GM12865 (cell line): Measurements from ENCODE around the gene GLIS1.

Source experiments
- DNase-seq: peaks from one replicate; pipeline ENCODE4 v3.0.0; 2010; ENCODE audit warnings: low read depth
- H3K4me3 ChIP-seq: 2 replicates; pipeline ENCODE4 v1.5.1; 2011; ENCODE audit warnings: mild to moderate bottlenecking, low read depth, low read length, control low read depth
- TF ChIP-seq, protein P1 (sequence below): IDR thresholded peaks from 2 replicates; pipeline ENCODE4 v1.5.1; 2011; ENCODE audit warnings: low read length, control low read depth, low read depth, inconsistent platforms; ENCODE audit not compliant: insufficient read depth; ENCODE audit errors: missing control alignments

Gene GLIS1

GRCh38 chr1:53567450-53567849, 171.5 kb downstream of the GLIS1 start:
- H3K4me3 ChIP-seq, result no peak overlapping the region
- no peak for DNase-seq
- TF ChIP-seq, protein P1, sequence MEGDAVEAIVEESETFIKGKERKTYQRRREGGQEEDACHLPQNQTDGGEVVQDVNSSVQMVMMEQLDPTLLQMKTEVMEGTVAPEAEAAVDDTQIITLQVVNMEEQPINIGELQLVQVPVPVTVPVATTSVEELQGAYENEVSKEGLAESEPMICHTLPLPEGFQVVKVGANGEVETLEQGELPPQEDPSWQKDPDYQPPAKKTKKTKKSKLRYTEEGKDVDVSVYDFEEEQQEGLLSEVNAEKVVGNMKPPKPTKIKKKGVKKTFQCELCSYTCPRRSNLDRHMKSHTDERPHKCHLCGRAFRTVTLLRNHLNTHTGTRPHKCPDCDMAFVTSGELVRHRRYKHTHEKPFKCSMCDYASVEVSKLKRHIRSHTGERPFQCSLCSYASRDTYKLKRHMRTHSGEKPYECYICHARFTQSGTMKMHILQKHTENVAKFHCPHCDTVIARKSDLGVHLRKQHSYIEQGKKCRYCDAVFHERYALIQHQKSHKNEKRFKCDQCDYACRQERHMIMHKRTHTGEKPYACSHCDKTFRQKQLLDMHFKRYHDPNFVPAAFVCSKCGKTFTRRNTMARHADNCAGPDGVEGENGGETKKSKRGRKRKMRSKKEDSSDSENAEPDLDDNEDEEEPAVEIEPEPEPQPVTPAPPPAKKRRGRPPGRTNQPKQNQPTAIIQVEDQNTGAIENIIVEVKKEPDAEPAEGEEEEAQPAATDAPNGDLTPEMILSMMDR, result no peak

GRCh38 chr1:53563611-53564010, 175.4 kb downstream of the GLIS1 start:
- TF ChIP-seq, protein P1, result no peak
- no peak overlapping the region for H3K4me3 ChIP-seq
- no peak for DNase-seq

DNA sequence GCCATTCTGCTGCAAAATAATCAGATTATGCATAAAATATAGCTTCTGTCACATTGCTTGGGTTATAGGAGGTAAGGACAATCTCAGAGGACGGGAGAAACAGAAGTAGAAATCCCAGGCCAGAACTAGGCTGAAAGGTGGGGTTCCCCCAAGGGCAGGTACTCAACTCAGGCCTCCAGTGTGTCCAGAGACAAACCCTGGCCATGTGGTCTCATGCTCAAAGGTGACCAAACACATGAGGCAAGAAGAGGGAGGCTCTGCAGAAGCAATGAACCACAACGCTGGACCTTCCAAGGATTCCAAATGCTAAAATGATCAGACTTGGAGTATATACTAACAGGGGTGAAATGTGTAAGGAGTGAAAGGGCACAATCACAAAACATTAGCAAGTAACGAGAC, 176.0 kb downstream of the GLIS1 start:
- TF ChIP-seq, protein P1, result no peak
- DNase-seq, result no peak
- no peak overlapping the region for H3K4me3 ChIP-seq

GRCh38 chr1:53562291-53562980, 176.5 kb downstream of the GLIS1 start:
- DNase-seq, result no peak
- TF ChIP-seq, protein P1, result no peak

GRCh38 chr1:53561503-53562105, 177.4 kb downstream of the GLIS1 start:
- no peak for DNase-seq

More at GRCh38 chr1:53562291-53562980, 176.5 kb downstream of the GLIS1 start:
- no peak overlapping the region for H3K4me3 ChIP-seq

GRCh38 chr1:53560581-53561502, 178.1 kb downstream of the GLIS1 start:
- TF ChIP-seq, protein P1, result no peak
- no peak overlapping the region for H3K4me3 ChIP-seq
- DNase-seq, result no peak

More at GRCh38 chr1:53561503-53562105, 177.4 kb downstream of the GLIS1 start:
- H3K4me3 ChIP-seq, result no peak overlapping the region
- TF ChIP-seq, protein P1, result no peak
